A673 (cell line): ENCODE results near the gene CDC42EP1. TPM values are rescaled to one million over a fixed set of nuclear protein-coding genes. Genes with fewer than 3 reads are reported as not detected.
A peak's percentile ranks its signal among the peaks of the same experiment; 100 is the strongest.

Experiments
- BruUV-seq: library from RNA; stranded (reverse); fragments of 400-500 nt; replicated peaks from 2 replicates; lab custom pipeline; 2021; lab: Mats Ljungman, UMichigan
- CTCF ChIA-PET: fragments of 300-600 bp; sonication (Branson Sonifier 250); formaldehyde crosslinking; loops from one replicate; lab custom pipeline; 2022; ENCODE audit warnings: antibody characterized with exemption; lab: Charles Lee
- POLR2A ChIA-PET: fragments of 300-600 bp; sonication (Branson Sonifier 250); formaldehyde crosslinking; loops from one replicate; lab custom pipeline; 2022; ENCODE audit warnings: antibody characterized with exemption; ENCODE audit not compliant: low non-redundant PET; lab: Charles Lee
- DNase-seq: peaks from one replicate; pipeline ENCODE4 v3.0.0-alpha.2; 2015; ENCODE audit warnings: low spot score
- H3K27ac ChIP-seq: fragments of 200-600 bp; sonication (generic); 2 replicates; pipeline ENCODE4 v1.5.1; 2016; ENCODE audit warnings: mixed run types, low read depth, mild to moderate bottlenecking, mixed read lengths, antibody characterized with exemption, low read length; ENCODE audit not compliant: poor library complexity, severe bottlenecking
- H3K27me3 ChIP-seq: fragments of 200-600 bp; sonication (generic); replicated peaks from 2 replicates; pipeline ENCODE4 v1.6.1; 2017; ENCODE audit warnings: mixed run types, low read depth, mild to moderate bottlenecking, mixed read lengths, antibody characterized with exemption, low read length; ENCODE audit not compliant: insufficient read depth, poor library complexity
- H3K36me3 ChIP-seq: fragments of 200-600 bp; sonication (generic); 2 replicates; pipeline ENCODE4 v1.6.1; 2016; ENCODE audit warnings: mixed run types, mild to moderate bottlenecking, mixed read lengths, antibody characterized with exemption, low read length; ENCODE audit not compliant: insufficient read depth, poor library complexity, severe bottlenecking
- H3K4me1 ChIP-seq: fragments of 200-600 bp; sonication (generic); 2 replicates; pipeline ENCODE4 v1.6.1; 2017; ENCODE audit warnings: mixed run types, mild to moderate bottlenecking, mixed read lengths, antibody characterized with exemption, low read length; ENCODE audit not compliant: insufficient read depth, poor library complexity, severe bottlenecking
- H3K4me3 ChIP-seq: fragments of 200-600 bp; sonication (generic); 2 replicates; pipeline ENCODE4 v1.5.1; 2016; ENCODE audit warnings: low read depth, mixed run types, mild to moderate bottlenecking, mixed read lengths, low read length; ENCODE audit not compliant: poor library complexity, severe bottlenecking
- H3K9me3 ChIP-seq: fragments of 200-600 bp; sonication (generic); 2 replicates; pipeline ENCODE4 v1.6.1; 2016; ENCODE audit warnings: mixed run types, low read depth, mild to moderate bottlenecking, mixed read lengths, antibody characterized with exemption, low read length; ENCODE audit not compliant: poor library complexity, severe bottlenecking
- EZH2 ChIP-seq: fragments of 200-600 bp; sonication (generic); IDR thresholded peaks from 2 replicates; pipeline ENCODE4 v1.6.1; 2017; ENCODE audit warnings: borderline replicate concordance, low read depth, mild to moderate bottlenecking, mixed read lengths, antibody characterized with exemption, low read length; ENCODE audit not compliant: poor library complexity, severe bottlenecking
- intact Hi-C: fragments of 100-400 bp; cut with micrococcal nuclease; formaldehyde crosslinking; loops from one replicate; pipeline ENCODE4 v1.10.0; 2022; ENCODE audit not compliant: unreplicated experiment
- total RNA-seq: library from RNA; stranded (reverse); gene quantifications from 2 replicates; pipeline ENCODE4 v1.2.3, GENCODE V29; 2021
- TF ChIP-seq, protein P1 (sequence below): fragments of 300-800, 200-600 bp; sonication (generic); conservative IDR thresholded peaks from 2 replicates; pipeline ENCODE4 v1.5.1; 2017; ENCODE audit warnings: low read depth, mild to moderate bottlenecking, antibody characterized with exemption, low read length, moderate library complexity, mixed read lengths

Gene CDC42EP1
- total RNA-seq, 1 experiment from 2014 or later, result 1.1 TPM

GRCh38 chr22:37604074-37604473, 43.8 kb downstream of the CDC42EP1 start:
- ChIA-PET POLR2A (no interaction called here), CTCF (interaction anchor here (0.7 to 1.0 kb wide), 2 partner anchors 12 to 511 kb away, joined by 3 to 7 read pairs; no protein-coding TSS in a partner anchor)
- Histone ChIP-seq H3K27me3 (no peaks in the 10 kb centered on the region), H3K27ac (no peak overlapping the region), H3K9me3 (no peaks in the 10 kb centered on the region), H3K4me1 (peaks cover 7% of the 10 kb centered on the region), H3K4me3 (no peak overlapping the region), H3K36me3 (no peaks in the 10 kb centered on the region)
- BruUV-seq, result no TSS peak
- DNase-seq, result no peak
- intact Hi-C loops, result no loop called here
- no peak for TF ChIP-seq EZH2
- TF ChIP-seq, protein P1, sequence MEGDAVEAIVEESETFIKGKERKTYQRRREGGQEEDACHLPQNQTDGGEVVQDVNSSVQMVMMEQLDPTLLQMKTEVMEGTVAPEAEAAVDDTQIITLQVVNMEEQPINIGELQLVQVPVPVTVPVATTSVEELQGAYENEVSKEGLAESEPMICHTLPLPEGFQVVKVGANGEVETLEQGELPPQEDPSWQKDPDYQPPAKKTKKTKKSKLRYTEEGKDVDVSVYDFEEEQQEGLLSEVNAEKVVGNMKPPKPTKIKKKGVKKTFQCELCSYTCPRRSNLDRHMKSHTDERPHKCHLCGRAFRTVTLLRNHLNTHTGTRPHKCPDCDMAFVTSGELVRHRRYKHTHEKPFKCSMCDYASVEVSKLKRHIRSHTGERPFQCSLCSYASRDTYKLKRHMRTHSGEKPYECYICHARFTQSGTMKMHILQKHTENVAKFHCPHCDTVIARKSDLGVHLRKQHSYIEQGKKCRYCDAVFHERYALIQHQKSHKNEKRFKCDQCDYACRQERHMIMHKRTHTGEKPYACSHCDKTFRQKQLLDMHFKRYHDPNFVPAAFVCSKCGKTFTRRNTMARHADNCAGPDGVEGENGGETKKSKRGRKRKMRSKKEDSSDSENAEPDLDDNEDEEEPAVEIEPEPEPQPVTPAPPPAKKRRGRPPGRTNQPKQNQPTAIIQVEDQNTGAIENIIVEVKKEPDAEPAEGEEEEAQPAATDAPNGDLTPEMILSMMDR, result no peak

GRCh38 chr22:37604875-37605274, 44.6 kb downstream of the CDC42EP1 start:
- Histone ChIP-seq H3K4me3 (no peak overlapping the region), H3K36me3 (no peaks in the 10 kb centered on the region), H3K27me3 (no peaks in the 10 kb centered on the region), H3K4me1 (peaks cover 8% of the 10 kb centered on the region), H3K9me3 (no peaks in the 10 kb centered on the region), H3K27ac (no peak overlapping the region)
- intact Hi-C loops, result loop anchor here (5.0 kb wide), 1 partner anchor 63 kb away; no protein-coding TSS in a partner anchor
- DNase-seq, result no peak
- ChIA-PET CTCF (no interaction called here), POLR2A (no interaction called here)
- TF ChIP-seq EZH2, result no peak
- TF ChIP-seq, protein P1, result no peak
- BruUV-seq, result no TSS peak

DNA sequence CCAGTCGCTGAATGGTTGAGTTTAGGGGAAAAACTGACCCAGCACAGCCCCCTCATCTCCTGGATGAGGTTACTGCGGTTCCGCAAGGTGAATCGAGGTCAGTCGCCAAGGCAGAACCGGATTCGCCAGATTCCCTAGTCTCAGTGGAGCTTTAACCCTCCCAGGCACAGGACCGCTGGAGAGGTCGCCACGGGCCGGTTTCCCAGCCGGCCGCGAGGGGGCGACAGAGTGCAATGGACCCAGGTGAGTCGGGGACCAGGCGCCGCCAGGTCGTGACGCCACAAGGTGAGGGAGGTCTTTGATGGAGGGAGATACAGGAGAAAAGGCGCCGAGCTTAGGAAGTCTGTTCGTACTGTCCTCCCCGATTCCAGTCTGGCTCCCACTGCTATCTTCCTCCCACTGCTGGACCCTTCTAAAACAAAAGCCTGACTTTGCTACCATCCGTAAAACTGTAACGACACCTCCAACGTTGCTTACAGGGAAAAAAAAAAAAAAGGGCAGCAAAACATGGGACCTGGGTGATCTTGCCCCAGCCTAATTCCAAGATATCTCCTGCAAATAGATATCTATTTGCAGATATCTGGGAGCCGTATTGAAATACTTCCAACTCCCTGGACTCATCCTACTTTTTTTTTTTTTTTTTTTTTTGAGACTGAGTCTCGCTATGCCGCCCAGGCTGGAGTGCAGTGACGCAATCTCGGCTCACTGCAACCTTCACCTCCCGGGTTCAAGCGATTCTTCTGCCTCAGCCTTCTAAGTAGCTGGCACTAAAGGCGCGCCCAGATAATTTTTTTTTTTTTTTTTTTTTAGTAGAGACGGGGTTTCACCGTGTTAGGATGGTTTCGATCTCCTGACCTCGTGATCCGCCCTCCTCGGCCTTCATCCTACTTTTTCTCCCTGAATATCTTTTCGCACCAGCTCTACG, 47.0 kb downstream of the CDC42EP1 start:
- Histone ChIP-seq H3K4me3 (peak overlapping the region; percentile 97), H3K36me3 (no peaks in the 10 kb centered on the region), H3K4me1 (peaks cover 20% of the 10 kb centered on the region), H3K9me3 (no peaks in the 10 kb centered on the region), H3K27ac (peak overlapping the region; percentile 2), H3K27me3 (no peaks in the 10 kb centered on the region)
- BruUV-seq, result no TSS peak
- ChIA-PET CTCF (interaction anchor here (0.5 to 2.7 kb wide), 15 partner anchors 9 to 1014 kb away, joined by 3 to 10 read pairs (median 4); partner anchors contain the start of gene PDXP), POLR2A (interaction anchor here (0.5 to 0.8 kb wide), 3 partner anchors 8 to 556 kb away, joined by 3 to 17 read pairs (median 15); no protein-coding TSS in a partner anchor)
- peak; percentile 70 for DNase-seq
- intact Hi-C loops, result loop anchor here (5.0 kb wide), 1 partner anchor 65 kb away; no protein-coding TSS in a partner anchor
- TF ChIP-seq EZH2, result no peak
- TF ChIP-seq, protein P1, result peak; percentile 99
